Measurements from ENCODE around the gene TRPM2. TPM values are rescaled to one million over a fixed set of nuclear protein-coding genes. Genes with fewer than 3 reads are reported as not detected.
"Not testable (repeated sequence)": the region's sequence is repeated elsewhere in the genome, so short reads cannot be mapped to it uniquely, and the experiment has no call there.

Gene TRPM2
- total RNA-seq, 1 donor from 2014 or later = 0.09 TPM

DNA sequence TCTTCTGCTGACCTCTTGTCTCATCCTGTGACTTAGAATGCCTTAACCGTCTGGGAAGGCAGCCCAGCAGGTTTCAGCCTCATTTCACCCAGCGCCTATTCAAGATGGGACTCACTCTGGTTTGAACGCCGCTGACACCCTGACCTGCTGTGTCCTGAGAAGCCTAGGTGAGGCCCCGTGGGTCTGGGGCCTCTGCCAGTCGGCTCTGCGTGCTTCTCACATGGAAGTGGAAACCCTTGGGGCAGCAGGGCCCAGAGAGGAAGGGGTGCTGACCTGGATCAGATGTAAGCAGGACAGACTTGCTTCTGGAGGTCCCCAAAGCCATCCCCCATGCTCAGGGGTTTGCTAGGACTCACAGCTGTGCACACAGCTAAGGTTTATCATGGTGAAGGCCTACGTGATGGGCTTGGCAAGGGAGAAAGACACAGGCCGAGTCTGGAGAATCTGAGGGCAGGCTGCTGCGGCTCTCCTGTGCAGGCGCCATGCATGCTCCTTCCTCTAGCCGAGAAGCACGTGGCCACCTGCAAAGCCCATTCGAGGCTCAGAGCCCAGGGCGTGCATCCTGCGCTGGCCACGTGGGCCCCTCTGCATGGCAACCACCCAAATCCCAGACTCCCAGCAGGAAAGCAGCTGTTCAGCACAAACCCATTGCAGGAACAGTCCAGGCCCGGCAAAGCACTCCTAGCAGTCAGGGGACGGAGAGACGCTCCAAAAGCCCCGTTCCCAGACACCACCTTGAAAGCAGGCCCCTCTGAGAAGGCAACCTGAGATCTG, 3.8 kb downstream of the TRPM2 start:
- DNase-seq (ENCODE audit: low spot score in 2 of 2, unreplicated experiment in 2 of 2) = no peak
- Mint-ChIP-seq H3K36me3 (no peaks in the 10 kb centered on the region), H3K27me3 (ENCODE audit: low read depth) (peaks cover 2% of the 10 kb centered on the region), H3K4me1 (no peaks in the 10 kb centered on the region), H3K4me3 (no peak overlapping the region), H3K27ac (no peak overlapping the region), H3K9me3 (no peaks in the 10 kb centered on the region)
- TF ChIP-seq, protein P1, sequence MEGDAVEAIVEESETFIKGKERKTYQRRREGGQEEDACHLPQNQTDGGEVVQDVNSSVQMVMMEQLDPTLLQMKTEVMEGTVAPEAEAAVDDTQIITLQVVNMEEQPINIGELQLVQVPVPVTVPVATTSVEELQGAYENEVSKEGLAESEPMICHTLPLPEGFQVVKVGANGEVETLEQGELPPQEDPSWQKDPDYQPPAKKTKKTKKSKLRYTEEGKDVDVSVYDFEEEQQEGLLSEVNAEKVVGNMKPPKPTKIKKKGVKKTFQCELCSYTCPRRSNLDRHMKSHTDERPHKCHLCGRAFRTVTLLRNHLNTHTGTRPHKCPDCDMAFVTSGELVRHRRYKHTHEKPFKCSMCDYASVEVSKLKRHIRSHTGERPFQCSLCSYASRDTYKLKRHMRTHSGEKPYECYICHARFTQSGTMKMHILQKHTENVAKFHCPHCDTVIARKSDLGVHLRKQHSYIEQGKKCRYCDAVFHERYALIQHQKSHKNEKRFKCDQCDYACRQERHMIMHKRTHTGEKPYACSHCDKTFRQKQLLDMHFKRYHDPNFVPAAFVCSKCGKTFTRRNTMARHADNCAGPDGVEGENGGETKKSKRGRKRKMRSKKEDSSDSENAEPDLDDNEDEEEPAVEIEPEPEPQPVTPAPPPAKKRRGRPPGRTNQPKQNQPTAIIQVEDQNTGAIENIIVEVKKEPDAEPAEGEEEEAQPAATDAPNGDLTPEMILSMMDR (IDR thresholded peaks at IDR 0.05; ENCODE audit: unreplicated experiment) = no peak

DNA sequence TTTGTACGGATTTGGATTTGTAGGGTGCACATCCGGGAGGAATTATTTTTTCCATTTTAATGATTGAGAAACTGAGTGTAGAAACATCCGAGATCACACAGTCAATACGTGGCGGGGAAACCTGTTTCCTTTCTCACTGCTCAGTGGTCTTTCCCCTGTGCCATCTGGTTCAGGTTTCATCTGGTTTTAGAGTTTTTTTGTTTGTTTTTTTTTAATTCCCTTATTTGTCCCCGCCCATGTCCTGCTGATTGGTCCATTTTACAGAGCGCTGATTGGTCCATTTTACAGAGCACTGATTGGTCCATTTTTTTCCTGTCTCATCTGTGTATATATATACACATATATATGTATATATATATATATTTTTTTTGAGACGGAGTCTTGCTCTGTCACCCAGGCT, 6.0 kb downstream of the TRPM2 start:
- TF ChIP-seq, protein P1 (IDR thresholded peaks at IDR 0.05; ENCODE audit: unreplicated experiment) = no peak
- Mint-ChIP-seq H3K4me1 (no peaks in the 10 kb centered on the region), H3K4me3 (no peak overlapping the region), H3K36me3 (no peaks in the 10 kb centered on the region), H3K9me3 (peaks cover 9% of the 10 kb centered on the region), H3K27ac (no peak overlapping the region), H3K27me3 (ENCODE audit: low read depth) (peaks cover 13% of the 10 kb centered on the region)
- DNase-seq (ENCODE audit: low spot score in 2 of 2, unreplicated experiment in 2 of 2) = no peak

DNA sequence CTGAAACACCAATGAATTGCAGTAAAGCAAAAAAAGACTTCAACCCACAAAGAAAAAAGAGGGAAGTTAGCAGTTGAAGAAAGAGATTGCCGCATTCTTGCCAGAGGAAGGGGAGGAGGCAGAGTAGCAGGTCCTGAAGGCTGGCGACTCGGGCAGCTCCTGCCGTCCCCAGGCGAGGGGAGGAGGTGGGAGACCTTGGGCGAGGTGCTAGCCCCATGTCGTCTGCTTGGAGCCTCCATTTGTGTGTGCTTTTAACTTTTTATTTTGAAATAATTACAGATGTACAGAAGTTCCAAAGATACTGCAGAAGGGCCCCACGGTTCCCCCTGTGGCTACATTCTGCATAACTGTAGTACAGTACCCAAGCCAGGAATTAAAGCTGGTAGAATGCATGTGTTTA, 6.7 kb downstream of the TRPM2 start:
- H3K9me3 Mint-ChIP-seq = peaks cover 9% of the 10 kb centered on the region
- no peak for DNase-seq (ENCODE audit: low spot score in 2 of 2, unreplicated experiment in 2 of 2)
- TF ChIP-seq, protein P1 (IDR thresholded peaks at IDR 0.05; ENCODE audit: unreplicated experiment) = peak; percentile 14
- H3K4me1 Mint-ChIP-seq = no peaks in the 10 kb centered on the region
- no peaks in the 10 kb centered on the region for H3K36me3 Mint-ChIP-seq
- H3K27ac Mint-ChIP-seq = no peak overlapping the region
- peaks cover 14% of the 10 kb centered on the region for H3K27me3 Mint-ChIP-seq (ENCODE audit: low read depth)
- no peak overlapping the region for H3K4me3 Mint-ChIP-seq

DNA sequence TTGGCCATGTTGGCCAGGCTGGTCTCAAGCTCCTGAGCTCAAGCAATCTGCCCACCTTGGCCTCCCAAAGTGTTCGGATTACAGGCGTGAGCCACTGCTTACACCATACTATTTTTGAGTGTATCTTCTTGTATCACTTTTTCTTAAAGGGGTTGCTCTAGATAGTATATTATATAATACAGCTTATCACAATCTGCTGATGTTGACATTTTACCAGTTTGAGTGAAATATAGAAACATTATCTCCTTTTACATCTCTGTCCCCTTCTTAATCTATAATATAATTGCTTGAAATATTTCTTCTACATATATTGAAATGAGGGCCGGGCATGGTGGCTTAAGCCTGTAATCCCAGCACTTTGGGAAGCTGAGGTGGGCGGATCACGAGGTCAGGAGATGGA, 8.5 kb downstream of the TRPM2 start:
- H3K27ac Mint-ChIP-seq; H3K36me3 Mint-ChIP-seq; DNase-seq (ENCODE audit: low spot score in 2 of 2, unreplicated experiment in 2 of 2); H3K4me3 Mint-ChIP-seq; H3K4me1 Mint-ChIP-seq; H3K9me3 Mint-ChIP-seq: not testable (repeated sequence)
- peaks cover 14% of the 10 kb centered on the region for H3K27me3 Mint-ChIP-seq (ENCODE audit: low read depth)

DNA sequence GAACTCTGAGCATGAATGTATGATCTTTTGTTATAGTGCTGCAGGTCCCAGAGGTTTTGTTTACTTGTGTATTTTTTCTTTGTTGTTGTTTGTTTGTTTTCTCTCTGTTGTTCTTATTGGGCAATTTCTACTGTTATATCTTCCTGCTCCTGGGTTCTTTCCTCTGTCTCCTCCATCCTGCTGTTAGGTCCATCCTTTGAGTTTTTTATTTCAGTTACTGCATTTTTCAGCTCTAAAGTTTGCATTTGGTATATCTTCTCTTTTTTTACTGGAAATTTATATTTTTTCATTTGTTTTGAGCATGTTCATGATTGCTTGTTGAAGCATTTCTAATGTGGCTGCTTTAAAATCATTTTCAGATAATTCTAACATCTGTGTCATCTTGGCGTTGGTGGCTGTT, 9.9 kb downstream of the TRPM2 start:
- H3K27ac Mint-ChIP-seq = no peak overlapping the region
- no peaks in the 10 kb centered on the region for H3K4me1 Mint-ChIP-seq
- H3K36me3 Mint-ChIP-seq = no peaks in the 10 kb centered on the region
- peaks cover 20% of the 10 kb centered on the region for H3K27me3 Mint-ChIP-seq (ENCODE audit: low read depth)
- peaks cover 9% of the 10 kb centered on the region for H3K9me3 Mint-ChIP-seq
- H3K4me3 Mint-ChIP-seq = no peak overlapping the region
- no peak for DNase-seq (ENCODE audit: low spot score in 2 of 2, unreplicated experiment in 2 of 2)
- TF ChIP-seq, protein P1 (IDR thresholded peaks at IDR 0.05; ENCODE audit: unreplicated experiment) = no peak

DNA sequence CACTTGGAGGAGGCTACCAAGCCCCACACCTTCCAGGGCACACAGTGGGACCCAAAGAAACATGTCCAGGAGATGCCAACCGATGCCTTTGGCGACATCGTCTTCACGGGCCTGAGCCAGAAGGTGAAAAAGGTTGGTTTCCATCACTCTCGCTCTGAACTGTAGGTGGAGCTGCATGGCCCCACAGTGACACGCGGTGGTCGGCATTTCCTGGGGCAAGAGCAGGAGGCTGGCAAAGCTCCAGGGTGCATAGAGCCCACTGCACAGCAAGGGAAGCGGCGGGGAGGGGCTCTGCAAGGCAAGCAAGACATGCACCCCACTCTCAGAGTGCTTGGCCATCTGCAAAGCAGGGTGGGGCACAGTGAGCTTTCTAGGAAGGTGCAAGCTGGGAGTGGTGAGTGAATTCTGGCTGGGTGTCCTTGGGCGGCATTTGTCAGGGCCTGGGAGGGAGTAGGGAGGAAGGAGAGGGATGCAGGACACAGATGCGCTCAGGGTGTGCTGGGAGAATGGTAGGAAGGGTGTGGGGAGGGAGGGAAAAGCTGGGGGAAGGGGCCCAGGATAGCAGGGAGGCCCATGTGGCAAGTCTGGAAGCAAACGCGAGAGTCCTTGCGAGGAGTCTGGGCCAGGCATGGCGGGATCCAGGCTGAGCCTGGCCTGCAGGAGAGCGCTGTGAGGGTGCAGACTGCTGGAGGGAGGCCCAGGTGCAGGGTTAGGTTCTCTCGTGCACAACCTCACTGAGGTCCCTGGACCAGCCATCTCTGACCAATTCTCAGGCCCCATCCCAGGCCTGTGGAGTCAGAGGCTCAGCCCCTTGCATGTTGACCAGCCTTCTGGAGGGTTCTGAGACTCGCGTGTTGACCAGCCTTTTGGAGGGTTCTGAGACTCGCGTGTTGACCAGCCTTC, 11.0 kb downstream of the TRPM2 start:
- H3K36me3 Mint-ChIP-seq = no peaks in the 10 kb centered on the region
- DNase-seq (ENCODE audit: low spot score in 2 of 2, unreplicated experiment in 2 of 2) = no peak
- H3K4me3 Mint-ChIP-seq = no peak overlapping the region
- TF ChIP-seq, protein P1 (IDR thresholded peaks at IDR 0.05; ENCODE audit: unreplicated experiment) = no peak
- H3K27ac Mint-ChIP-seq = no peak overlapping the region
- H3K9me3 Mint-ChIP-seq = peaks cover 9% of the 10 kb centered on the region
- peaks cover 30% of the 10 kb centered on the region for H3K27me3 Mint-ChIP-seq (ENCODE audit: low read depth)
- peaks cover 7% of the 10 kb centered on the region for H3K4me1 Mint-ChIP-seq

All from mesothelial cell of epicardium (in vitro differentiated cells).